GM19328 (cell line): ENCODE results near the gene MANEAL.

Experiments used
- ATAC-seq: cut with Tn5 transposase; IDR thresholded peaks from one replicate; pipeline ENCODE4 v1.9.1; 2021; ENCODE audit warnings: mild to moderate bottlenecking, moderate library complexity; ENCODE audit not compliant: unreplicated experiment

The MANEAL gene

GRCh38 chr1:37778654-37779053, 15.0 kb upstream of the MANEAL start:
- no peak for ATAC-seq

- no peak for ATAC-seq
Measured at GRCh38 chr1:37782491-37782890, 11.2 kb upstream of the MANEAL start.

DNA sequence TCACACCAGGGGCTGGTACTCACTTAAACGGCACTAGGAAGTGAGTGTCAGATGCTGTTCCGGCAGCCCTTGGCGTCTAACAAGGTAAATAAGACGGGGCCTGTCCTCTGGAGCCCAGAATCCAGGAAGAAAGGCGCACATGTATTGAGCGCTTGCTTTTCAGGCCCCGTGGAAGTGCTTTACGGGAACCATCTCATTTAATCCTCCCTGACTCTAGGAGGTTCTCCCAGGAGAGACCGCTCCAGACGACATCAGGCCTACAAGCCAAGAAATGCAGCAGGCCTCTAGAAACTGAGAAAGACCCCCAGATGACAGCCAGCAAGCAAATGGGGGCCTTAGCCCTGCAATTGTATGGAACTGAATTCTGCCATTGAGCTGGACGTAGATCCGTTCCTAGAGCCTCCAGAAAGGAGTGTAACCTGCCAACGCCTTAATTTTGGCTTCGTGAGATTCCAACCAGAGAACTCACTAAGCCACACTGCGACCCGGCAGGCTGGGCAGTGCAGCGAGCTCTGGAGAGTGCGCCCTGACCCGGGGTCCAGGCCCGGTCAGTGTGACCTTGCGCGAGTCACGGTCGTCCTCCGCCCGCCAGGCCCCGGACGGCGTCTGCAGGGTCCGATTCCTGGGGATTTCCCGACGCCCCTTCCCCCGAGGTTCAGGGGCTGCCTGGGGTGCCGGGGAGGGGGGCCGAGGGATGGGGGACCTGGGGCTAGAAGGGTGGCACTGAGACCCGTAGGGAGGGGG, 532 bp upstream of the MANEAL start:
- no peak for ATAC-seq

- ATAC-seq, result peak; percentile 22
Measured at GRCh38 chr1:37794372-37795339, 1.0 kb downstream of the MANEAL start.

GRCh38 chr1:37795340-37796125, 1.9 kb downstream of the MANEAL start:
- no peak for ATAC-seq

- no peak for ATAC-seq
Measured at GRCh38 chr1:37797750-37798345, 4.2 kb downstream of the MANEAL start.

GRCh38 chr1:37802439-37802838, 8.8 kb downstream of the MANEAL start:
- ATAC-seq, result no peak

DNA sequence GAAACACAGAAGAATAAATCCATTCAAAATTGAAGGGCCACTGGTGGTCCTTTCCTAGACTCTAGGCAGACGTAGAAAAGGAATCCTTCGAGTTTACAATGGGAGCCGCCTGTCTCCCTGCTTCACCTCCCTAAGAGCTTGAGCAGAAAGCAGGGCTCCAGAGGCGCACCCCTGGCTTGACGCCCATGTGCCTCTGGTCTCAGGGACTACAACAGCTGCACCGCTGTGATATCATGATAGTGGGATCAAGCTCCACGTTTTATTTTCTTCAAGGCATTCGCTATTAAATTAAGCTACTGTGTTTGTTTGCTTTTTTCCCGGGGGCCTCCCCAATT, 13.5 kb downstream of the MANEAL start:
- ATAC-seq, result no peak

- ATAC-seq, result peak; percentile 84
Measured at GRCh38 chr1:37807555-37808368, 14.1 kb downstream of the MANEAL start, which contains the start of the genes C1orf122 and YRDC. Gene C1orf122, plus strand, starts transcription at chr1:37807790. Its CDS starts 615 bp downstream, at chr1:37808405. Gene YRDC, minus strand, starts transcription at chr1:37808208. Its CDS starts 28 bp downstream, at chr1:37808180.

DNA sequence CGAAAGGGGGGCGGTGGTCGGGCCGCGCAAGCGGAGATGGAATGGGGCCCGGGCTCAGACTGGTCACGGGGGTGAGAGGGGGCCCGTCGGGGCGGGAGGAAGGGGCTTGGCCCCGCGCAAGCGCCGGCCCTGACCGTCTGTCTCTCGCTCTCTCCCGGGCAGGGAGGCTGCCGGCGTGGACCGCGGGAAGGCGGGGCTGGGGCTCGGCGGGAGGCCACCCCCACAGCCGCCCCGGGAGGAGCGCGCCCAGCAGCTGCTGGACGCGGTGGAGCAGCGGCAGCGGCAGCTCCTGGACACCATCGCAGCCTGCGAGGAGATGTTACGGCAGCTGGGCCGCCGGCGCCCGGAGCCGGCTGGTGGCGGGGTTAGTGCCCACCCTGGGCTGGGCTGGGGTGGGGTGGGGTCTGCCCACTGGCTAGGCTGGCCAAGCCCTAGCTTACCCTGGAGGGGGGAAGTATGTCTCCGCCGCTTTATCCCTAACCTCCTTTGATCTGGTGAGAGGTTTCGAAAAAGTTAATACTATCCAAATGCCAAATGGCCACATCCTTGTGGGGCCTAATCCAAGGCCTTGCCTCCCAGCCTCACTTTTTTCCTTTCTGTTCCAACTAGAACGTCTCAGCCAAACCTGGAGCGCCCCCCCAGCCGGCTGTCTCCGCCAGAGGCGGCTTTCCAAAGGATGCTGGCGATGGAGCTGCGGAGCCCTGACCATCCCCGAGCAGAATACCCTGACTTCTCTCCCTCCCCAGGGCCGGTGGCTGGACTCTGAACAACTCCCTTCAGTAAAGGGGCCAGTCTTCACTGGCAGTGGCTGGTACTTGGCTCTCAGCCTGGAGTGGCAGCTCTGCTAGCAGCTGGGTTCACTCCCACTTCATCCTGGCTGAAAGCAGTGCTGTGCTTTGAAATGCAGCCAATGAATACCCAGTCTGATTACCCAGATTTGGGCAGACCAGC, 15.0 kb downstream of the MANEAL start:
- ATAC-seq, result peak; percentile 29

DNA sequence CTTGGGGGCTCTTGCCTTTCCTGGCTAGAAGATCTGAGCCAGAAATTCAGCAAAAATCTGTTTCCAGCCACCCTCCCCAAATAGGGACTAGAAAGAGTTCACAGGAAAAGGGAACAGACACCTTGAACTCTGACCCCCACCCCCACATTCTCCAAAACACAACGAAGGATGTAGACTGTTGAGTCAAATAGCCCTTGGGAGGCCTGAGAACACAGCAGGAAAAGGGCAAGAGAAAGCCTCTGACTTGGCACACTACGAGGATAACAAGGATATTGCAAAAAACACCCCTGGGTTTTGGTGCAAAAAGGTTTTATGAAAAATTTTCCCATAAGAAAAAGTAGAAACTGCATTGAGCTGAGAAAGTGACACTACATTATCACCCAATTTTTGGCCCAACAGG, 16.3 kb downstream of the MANEAL start:
- no peak for ATAC-seq

DNA sequence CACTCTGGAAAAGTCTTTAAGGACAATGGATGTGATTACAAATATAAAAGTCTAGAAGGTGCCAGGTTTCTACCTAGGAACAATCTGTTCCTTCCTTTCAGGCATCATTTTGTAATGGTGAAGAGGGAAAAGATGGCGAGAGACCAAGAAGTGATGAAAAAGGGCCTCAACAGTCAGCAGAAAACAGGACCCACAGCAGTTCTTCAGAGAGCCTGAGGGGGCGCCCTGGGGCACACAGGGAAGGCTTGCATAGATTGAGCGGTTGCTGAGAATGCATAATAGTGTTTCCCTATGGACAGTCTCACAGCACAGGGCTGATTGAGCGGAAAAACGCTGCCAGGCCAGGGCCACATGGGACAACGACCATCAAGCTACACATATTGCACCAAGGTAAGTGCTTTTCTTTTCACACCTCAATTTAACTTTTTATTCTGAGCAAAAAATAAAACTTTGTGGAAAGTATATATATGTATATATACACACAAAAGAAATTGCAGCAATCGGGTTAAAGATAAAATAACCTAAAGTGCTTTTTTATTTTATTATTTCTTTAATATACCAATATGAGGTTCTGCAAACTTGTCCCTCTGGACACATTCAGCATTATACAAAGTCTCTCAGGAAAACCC, 17.5 kb downstream of the MANEAL start:
- no peak for ATAC-seq

GRCh38 chr1:37813529-37814145, 20.0 kb downstream of the MANEAL start:
- ATAC-seq, result no peak

GRCh38 chr1:37814252-37814651, 20.6 kb downstream of the MANEAL start:
- no peak for ATAC-seq

GRCh38 chr1:37817481-37817880, 23.8 kb downstream of the MANEAL start:
- ATAC-seq, result no peak

DNA sequence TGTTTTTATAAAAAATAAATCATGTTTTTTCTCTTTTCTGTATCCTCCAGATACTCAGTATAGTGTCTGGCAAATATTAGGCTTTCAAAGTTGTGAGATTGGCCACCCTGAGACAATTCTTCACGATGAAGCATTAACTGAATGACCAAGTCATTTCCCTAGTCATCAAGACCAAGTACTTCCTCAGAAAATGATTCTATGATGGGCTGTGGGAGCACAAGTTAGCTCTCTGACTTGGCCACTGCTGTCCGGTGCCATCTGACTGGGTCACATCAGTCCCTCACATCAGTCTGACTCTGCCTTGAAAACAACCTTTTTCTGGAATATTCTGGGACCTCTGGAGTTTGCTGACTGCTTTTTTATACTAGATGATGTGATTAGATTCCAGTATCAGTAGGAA, 27.8 kb downstream of the MANEAL start:
- no peak for ATAC-seq

GRCh38 chr1:37822906-37823815, 29.5 kb downstream of the MANEAL start:
- ATAC-seq, result no peak
